HUES64 (cell line): ENCODE data around the gene LGR5.
"Not testable (repeated sequence)": the region's sequence is repeated elsewhere in the genome, so short reads cannot be mapped to it uniquely, and the experiment has no call there.

Source experiments
- H3K27ac ChIP-seq: 2 replicates; pipeline ENCODE4 v1.7.0; 2013; ENCODE audit warnings: low read depth, low read length, inconsistent platforms
- H3K27me3 ChIP-seq: 2 replicates; pipeline ENCODE4 v1.6.1; 2013; ENCODE audit warnings: mild to moderate bottlenecking, low read length; ENCODE audit not compliant: insufficient read depth
- H3K36me3 ChIP-seq: 2 replicates; pipeline ENCODE4 v1.6.1; 2013; ENCODE audit warnings: mild to moderate bottlenecking, low read length; ENCODE audit not compliant: insufficient read depth
- H3K4me1 ChIP-seq: 2 replicates; pipeline ENCODE4 v1.6.1; 2013; ENCODE audit warnings: mild to moderate bottlenecking, low read length, moderate library complexity; ENCODE audit not compliant: insufficient read depth
- H3K4me3 ChIP-seq: 2 replicates; pipeline ENCODE4 v1.5.1; 2013; ENCODE audit warnings: mild to moderate bottlenecking, low read length, moderate library complexity
- H3K9ac ChIP-seq: 2 replicates; pipeline ENCODE4 v1.6.1; 2013; ENCODE audit warnings: mild to moderate bottlenecking, low read depth, low read length
- H3K9me3 ChIP-seq: 2 replicates; pipeline ENCODE4 v1.6.1; 2013; ENCODE audit warnings: low read depth, low read length; ENCODE audit not compliant: insufficient read depth
- WGBS: fragments of 150-250, 120-280 bp; methylation state at CpG from one replicate; pipeline ENCODE4 v1.1.7; 2013; ENCODE audit warnings: missing lambda C conversion rate; 5-methylcytosine and 5-hydroxymethylcytosine counted together

The LGR5 gene

GRCh38 chr12:71476513-71476912, 36.9 kb downstream of the LGR5 start:
- no peaks in the 10 kb centered on the region for H3K36me3 ChIP-seq
- no peaks in the 10 kb centered on the region for H3K27me3 ChIP-seq
- no peak overlapping the region for H3K4me3 ChIP-seq
- no peaks in the 10 kb centered on the region for H3K9me3 ChIP-seq
- no peaks in the 10 kb centered on the region for H3K4me1 ChIP-seq
- H3K9ac ChIP-seq: no peak overlapping the region
- no peak overlapping the region for H3K27ac ChIP-seq
- WGBS: 88% methylated on average over 3 of the region's 3 CpGs

GRCh38 chr12:71477609-71478008, 38.0 kb downstream of the LGR5 start:
- H3K9ac ChIP-seq: no peak overlapping the region
- H3K27ac ChIP-seq: no peak overlapping the region
- no peak overlapping the region for H3K4me3 ChIP-seq
- no peaks in the 10 kb centered on the region for H3K4me1 ChIP-seq
- no peaks in the 10 kb centered on the region for H3K27me3 ChIP-seq
- no peaks in the 10 kb centered on the region for H3K36me3 ChIP-seq
- 97% methylated on average over 2 of the region's 2 CpGs for WGBS
- no peaks in the 10 kb centered on the region for H3K9me3 ChIP-seq

- 88% methylated on average over 1 of the region's 1 CpG for WGBS
These were observed 38.7 kb downstream of the LGR5 start for GRCh38 chr12:71478270-71478669.

GRCh38 chr12:71484272-71484905, 44.8 kb downstream of the LGR5 start:
- Histone ChIP-seq H3K4me3 (no peak overlapping the region), H3K36me3 (no peaks in the 10 kb centered on the region), H3K27me3 (no peaks in the 10 kb centered on the region), H3K9me3 (no peaks in the 10 kb centered on the region), H3K4me1 (no peaks in the 10 kb centered on the region), H3K9ac (no peak overlapping the region), H3K27ac (no peak overlapping the region)
- 91% methylated on average over 6 of the region's 8 CpGs for WGBS

More at GRCh38 chr12:71478270-71478669, 38.7 kb downstream of the LGR5 start:
- H3K36me3 ChIP-seq: no peaks in the 10 kb centered on the region
- H3K4me3 ChIP-seq: no peak overlapping the region
- no peaks in the 10 kb centered on the region for H3K4me1 ChIP-seq
- no peak overlapping the region for H3K27ac ChIP-seq
- no peaks in the 10 kb centered on the region for H3K27me3 ChIP-seq
- no peak overlapping the region for H3K9ac ChIP-seq
- H3K9me3 ChIP-seq: no peaks in the 10 kb centered on the region

GRCh38 chr12:71490844-71491243, 51.2 kb downstream of the LGR5 start:
- H3K9ac ChIP-seq, H3K36me3 ChIP-seq, H3K4me3 ChIP-seq, H3K27ac ChIP-seq, H3K4me1 ChIP-seq, H3K9me3 ChIP-seq, H3K27me3 ChIP-seq: not testable (repeated sequence)
- 98% methylated on average over 2 of the region's 2 CpGs for whole genome bisulfite sequencing

- peaks cover 5% of the 10 kb centered on the region; the same call in 1 of the 2 replicates for H3K9me3 ChIP-seq
- no peaks in the 10 kb centered on the region for H3K27me3 ChIP-seq
- 96% methylated on average over 2 of the region's 2 CpGs for WGBS
- H3K36me3 ChIP-seq: no peaks in the 10 kb centered on the region
- no peak overlapping the region for H3K9ac ChIP-seq
- no peaks in the 10 kb centered on the region for H3K4me1 ChIP-seq
- no peak overlapping the region for H3K27ac ChIP-seq
- H3K4me3 ChIP-seq: no peak overlapping the region
These were observed 53.0 kb downstream of the LGR5 start for GRCh38 chr12:71492604-71493003.

GRCh38 chr12:71499834-71500233, 60.2 kb downstream of the LGR5 start:
- H3K4me3 ChIP-seq: no peak overlapping the region
- H3K36me3 ChIP-seq: no peaks in the 10 kb centered on the region
- no peak overlapping the region for H3K9ac ChIP-seq
- H3K4me1 ChIP-seq: no peaks in the 10 kb centered on the region; the same call in 1 of the 2 replicates
- 95% methylated on average over 4 of the region's 4 CpGs for WGBS
- H3K9me3 ChIP-seq: 0 out of 2 replicates have a peak, but pooled peaks cover 3% of the 10 kb centered on the region
- no peak overlapping the region for H3K27ac ChIP-seq
- no peaks in the 10 kb centered on the region for H3K27me3 ChIP-seq

GRCh38 chr12:71503579-71504391, 64.2 kb downstream of the LGR5 start:
- WGBS: 85% methylated on average over 3 of the region's 3 CpGs
- Histone ChIP-seq H3K27ac (no peak overlapping the region), H3K9me3 (no peaks in the 10 kb centered on the region), H3K36me3 (no peaks in the 10 kb centered on the region), H3K27me3 (no peaks in the 10 kb centered on the region), H3K4me1 (no peaks in the 10 kb centered on the region; the same call in 1 of the 2 replicates), H3K4me3 (no peak overlapping the region), H3K9ac (no peak overlapping the region)

- WGBS: 93% methylated on average over 3 of the region's 3 CpGs
- H3K4me3 ChIP-seq: no peak overlapping the region
- no peaks in the 10 kb centered on the region for H3K27me3 ChIP-seq
- no peak overlapping the region for H3K9ac ChIP-seq
- H3K9me3 ChIP-seq: no peaks in the 10 kb centered on the region
- H3K4me1 ChIP-seq: no peaks in the 10 kb centered on the region; the same call in 1 of the 2 replicates
- H3K36me3 ChIP-seq: no peaks in the 10 kb centered on the region
- H3K27ac ChIP-seq: no peak overlapping the region
These were observed 64.9 kb downstream of the LGR5 start for GRCh38 chr12:71504476-71504875.

GRCh38 chr12:71509705-71510104, 70.1 kb downstream of the LGR5 start:
- no peaks in the 10 kb centered on the region for H3K9me3 ChIP-seq
- H3K9ac ChIP-seq: no peak overlapping the region
- H3K4me1 ChIP-seq: no peaks in the 10 kb centered on the region
- H3K27ac ChIP-seq: no peak overlapping the region
- no peaks in the 10 kb centered on the region for H3K27me3 ChIP-seq
- 100% methylated on average over 1 of the region's 3 CpGs for WGBS
- H3K36me3 ChIP-seq: no peaks in the 10 kb centered on the region
- H3K4me3 ChIP-seq: no peak overlapping the region

- H3K4me1 ChIP-seq: peaks cover 9% of the 10 kb centered on the region; the same call in 1 of the 2 replicates
- H3K36me3 ChIP-seq: no peaks in the 10 kb centered on the region
- no peak overlapping the region for H3K27ac ChIP-seq
- H3K9me3 ChIP-seq: no peaks in the 10 kb centered on the region
- no peak overlapping the region for H3K9ac ChIP-seq
- 92% methylated on average over 2 of the region's 2 CpGs for WGBS
- H3K27me3 ChIP-seq: no peaks in the 10 kb centered on the region
- no peak overlapping the region for H3K4me3 ChIP-seq
These were observed 77.7 kb downstream of the LGR5 start for GRCh38 chr12:71517145-71517846.
